Measurements from ENCODE around the gene TCEAL8. TPM values are rescaled to one million over a fixed set of nuclear protein-coding genes. Genes with fewer than 3 reads are reported as not detected.

TCEAL8 gene
- total and polyA plus RNA-seq, 10 of the 15 experiments (the other 5 are each of a cell fraction or from before 2014, with no cell fraction given) = 28.4 to 123 (median 58.7) TPM

DNA sequence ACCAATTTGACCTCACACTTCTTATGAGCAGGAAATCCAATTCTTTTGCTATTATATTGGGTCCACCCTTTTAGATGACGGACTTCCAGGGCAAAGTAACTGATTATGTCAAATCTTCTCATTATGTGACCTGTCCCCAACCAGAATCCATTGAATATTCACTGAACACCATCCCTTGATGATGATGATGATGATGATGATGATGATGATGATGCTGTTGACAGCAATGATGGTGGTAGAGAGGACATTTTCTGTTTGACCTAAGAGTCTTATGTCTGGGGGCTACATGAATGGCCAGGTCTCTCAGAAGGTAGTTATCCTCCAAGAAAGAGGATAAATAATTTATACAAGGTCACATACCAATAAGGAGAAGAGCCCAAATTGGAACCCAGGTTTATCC is 5.2 kb downstream of the TCEAL8 start:
- Histone ChIP-seq H3K27me3 (replicated peaks in 1 of 2; ENCODE audit: control insufficient read depth in 2 of 2, insufficient read depth in 2 of 2, low read length in 1 of 2) (no peaks in the 10 kb centered on the region), H3K4me1 (ENCODE audit: control insufficient read depth, insufficient read depth, low read length) (peaks cover 3% of the 10 kb centered on the region; the same call in 1 of the 2 replicates), H2AFZ (ENCODE audit: control insufficient read depth, low read depth, low read length) (no peak overlapping the region), H3K9me3 (replicated peaks; ENCODE audit: control insufficient read depth, insufficient read depth, low read length) (no peaks in the 10 kb centered on the region), H3K27ac (ENCODE audit: control insufficient read depth, insufficient read depth) (no peak overlapping the region), H3K4me2 (ENCODE audit: control insufficient read depth, insufficient read depth) (no peak overlapping the region), H3K4me3 (no peak overlapping the region), H3K36me3 (ENCODE audit: control insufficient read depth in 2 of 2, insufficient read depth in 2 of 2, low read length in 1 of 2) (no peaks in the 10 kb centered on the region), H3K79me2 (ENCODE audit: control insufficient read depth, insufficient read depth, low read length) (peaks cover 7% of the 10 kb centered on the region), H4K20me1 (ENCODE audit: control insufficient read depth, insufficient read depth) (no peaks in the 10 kb centered on the region; the same call in 1 of the 2 replicates), H3K9ac (ENCODE audit: control insufficient read depth, insufficient read depth, low read length) (no peak overlapping the region)
- ChIA-PET POLR2A (no interaction called here), CTCF (interaction anchor here (2.0 kb wide), 1 partner anchor 38 kb away, joined by 11 read pairs; no protein-coding TSS in a partner anchor), RAD21 (ENCODE audit: unreplicated experiment) (interaction anchor here (1.0 kb wide), 1 partner anchor 39 kb away, joined by 4 read pairs; no protein-coding TSS in a partner anchor), SMC1A (ENCODE audit: uncharacterized antibody, unreplicated experiment) (interaction anchor here (0.8 kb wide), 1 partner anchor 8 kb away, joined by 3 read pairs; no protein-coding TSS in a partner anchor)
- in situ Hi-C loops (cut with MboI) (no loop called here), intact Hi-C loops (cut with micrococcal nuclease; ENCODE audit: unreplicated experiment) (loop anchor here (2.0 kb wide), 1 partner anchor 39 kb away; no protein-coding TSS in a partner anchor)
- ATAC-seq (no peak), FAIRE-seq (no peak), DNase-seq (ENCODE audit: low read depth, low spot score) (no peak)
- BruUV-seq (replicated peaks) = no TSS peak
- 6% methylated on average over 1 of the region's 1 CpG for WGBS (ENCODE audit: insufficient coverage, insufficient replicate concordance, low lambda C conversion rate, missing lambda C conversion rate)
- no peak for TF ChIP-seq USF1 (IDR thresholded peaks at IDR 0.05; ENCODE audit: borderline replicate concordance, extremely low read length, insufficient read depth, low read depth, low read length)
- TF ChIP-seq EED (IDR thresholded peaks at IDR 0.05; ENCODE audit: low read depth) = no peak
- TF ChIP-seq TARDBP (IDR thresholded peaks at IDR 0.05; ENCODE audit: borderline replicate concordance) = no peak
- TF ChIP-seq NKRF (conservative IDR thresholded peaks at IDR 0.05) = no peak
- no peak for TF ChIP-seq JUNB (IDR thresholded peaks at IDR 0.05)
- TF ChIP-seq, protein P1, sequence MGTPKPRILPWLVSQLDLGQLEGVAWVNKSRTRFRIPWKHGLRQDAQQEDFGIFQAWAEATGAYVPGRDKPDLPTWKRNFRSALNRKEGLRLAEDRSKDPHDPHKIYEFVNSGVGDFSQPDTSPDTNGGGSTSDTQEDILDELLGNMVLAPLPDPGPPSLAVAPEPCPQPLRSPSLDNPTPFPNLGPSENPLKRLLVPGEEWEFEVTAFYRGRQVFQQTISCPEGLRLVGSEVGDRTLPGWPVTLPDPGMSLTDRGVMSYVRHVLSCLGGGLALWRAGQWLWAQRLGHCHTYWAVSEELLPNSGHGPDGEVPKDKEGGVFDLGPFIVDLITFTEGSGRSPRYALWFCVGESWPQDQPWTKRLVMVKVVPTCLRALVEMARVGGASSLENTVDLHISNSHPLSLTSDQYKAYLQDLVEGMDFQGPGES (IDR thresholded peaks at IDR 0.05) = no peak
- TF ChIP-seq RELA (IDR thresholded peaks at IDR 0.05; ENCODE audit: borderline replicate concordance, partially characterized antibody) = no peak
- TF ChIP-seq ESRRA (IDR thresholded peaks at IDR 0.05; ENCODE audit: low read length) = no peak
- TF ChIP-seq SREBF1 (IDR thresholded peaks at IDR 0.05; ENCODE audit: low read length) = no peak
- TF ChIP-seq CHD4 (IDR thresholded peaks at IDR 0.05) = no peak
- TF ChIP-seq BCL3 (IDR thresholded peaks at IDR 0.05; ENCODE audit: borderline replicate concordance, insufficient read depth, low read depth, low read length, poor library complexity, severe bottlenecking) = no peak
- TF ChIP-seq SMAD5 (IDR thresholded peaks at IDR 0.05; ENCODE audit: low read depth) = no peak
- TF ChIP-seq CBX3 (IDR thresholded peaks at IDR 0.05; ENCODE audit: borderline replicate concordance, low read depth) = no peak
- no peak for TF ChIP-seq BHLHE40 (IDR thresholded peaks at IDR 0.05; ENCODE audit: borderline replicate concordance in 1 of 2, low read depth in 2 of 2, low read length in 1 of 2)
- no peak for TF ChIP-seq MYC (IDR thresholded peaks at IDR 0.05; ENCODE audit: insufficient read depth, insufficient read length, insufficient replicate concordance, low read length, severe bottlenecking)
- no peak for TF ChIP-seq POLR2A (IDR thresholded peaks at IDR 0.05; ENCODE audit: low read depth, low read length)
- TF ChIP-seq FOXK2 (IDR thresholded peaks at IDR 0.05) = no peak
- TF ChIP-seq SPI1 (IDR thresholded peaks at IDR 0.05; ENCODE audit: borderline replicate concordance, insufficient read depth, low read depth, low read length) = no peak

Measured in GM12878 (cell line).